ENCODE results near the gene PRR7. TPM values are rescaled to one million over a fixed set of nuclear protein-coding genes. Genes with fewer than 3 reads are reported as not detected.
A peak's percentile ranks its signal among the peaks of the same experiment; 100 is the strongest.

The PRR7 gene
- total RNA-seq, 2 experiments from 2014 or later: 12.3 to 13.0 TPM

DNA sequence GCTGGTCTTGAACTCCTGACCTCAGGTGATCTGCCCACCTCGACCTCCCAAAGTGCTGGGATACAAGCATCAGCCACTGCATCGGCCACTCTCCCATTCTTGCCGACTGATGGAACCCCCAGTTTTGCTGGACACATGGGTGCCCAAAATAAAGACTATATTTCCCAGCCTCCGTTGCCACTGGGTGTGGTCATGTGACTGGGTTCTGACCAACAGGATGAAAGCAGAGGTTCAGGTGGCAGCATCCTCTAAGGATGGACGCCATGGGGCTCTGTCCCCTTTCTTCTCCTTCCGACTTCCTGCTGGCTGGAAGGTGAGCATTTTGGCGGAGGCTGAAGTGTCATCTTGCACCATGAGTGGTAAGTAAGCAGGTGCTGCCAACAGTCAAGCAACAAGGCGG, 40.5 kb downstream of the PRR7 start:
- intact Hi-C loops (cut with DNase I, micrococcal nuclease): no loop called here
- POLR2A ChIA-PET: no interaction called here
- Mint-ChIP-seq H3K4me1 (no peaks in the 10 kb centered on the region), H3K9me3 (ENCODE audit: low read depth) (no peaks in the 10 kb centered on the region), H3K36me3 (ENCODE audit: low read depth) (peaks cover 20% of the 10 kb centered on the region), H3K4me3 (no peak overlapping the region), H3K27me3 (no peaks in the 10 kb centered on the region), H3K27ac (no peak overlapping the region)
- ATAC-seq: no peak
- DNase-seq: no peak
- CTCF ChIA-PET: interaction anchor here (0.7 to 0.9 kb wide), 2 partner anchors 104 to 110 kb away, joined by 3 read pairs; no protein-coding TSS in a partner anchor

- intact Hi-C loops (cut with DNase I, micrococcal nuclease): no loop called here
- peaks cover 24% of the 10 kb centered on the region for H3K36me3 Mint-ChIP-seq (ENCODE audit: low read depth)
- H3K4me3 Mint-ChIP-seq: no peak overlapping the region
- DNase-seq (no peak), ATAC-seq (no peak)
- H3K27ac Mint-ChIP-seq: no peak overlapping the region
- H3K27me3 Mint-ChIP-seq: no peaks in the 10 kb centered on the region
- H3K4me1 Mint-ChIP-seq: no peaks in the 10 kb centered on the region
- CTCF ChIA-PET: interaction anchor here (0.9 to 1.3 kb wide), 3 partner anchors 13 to 111 kb away, joined by 3 to 6 read pairs (median 3); no protein-coding TSS in a partner anchor
- POLR2A ChIA-PET: no interaction called here
- H3K9me3 Mint-ChIP-seq (ENCODE audit: low read depth): no peaks in the 10 kb centered on the region
These were observed 41.4 kb downstream of the PRR7 start for GRCh38 chr5:177487975-177488374.

DNA sequence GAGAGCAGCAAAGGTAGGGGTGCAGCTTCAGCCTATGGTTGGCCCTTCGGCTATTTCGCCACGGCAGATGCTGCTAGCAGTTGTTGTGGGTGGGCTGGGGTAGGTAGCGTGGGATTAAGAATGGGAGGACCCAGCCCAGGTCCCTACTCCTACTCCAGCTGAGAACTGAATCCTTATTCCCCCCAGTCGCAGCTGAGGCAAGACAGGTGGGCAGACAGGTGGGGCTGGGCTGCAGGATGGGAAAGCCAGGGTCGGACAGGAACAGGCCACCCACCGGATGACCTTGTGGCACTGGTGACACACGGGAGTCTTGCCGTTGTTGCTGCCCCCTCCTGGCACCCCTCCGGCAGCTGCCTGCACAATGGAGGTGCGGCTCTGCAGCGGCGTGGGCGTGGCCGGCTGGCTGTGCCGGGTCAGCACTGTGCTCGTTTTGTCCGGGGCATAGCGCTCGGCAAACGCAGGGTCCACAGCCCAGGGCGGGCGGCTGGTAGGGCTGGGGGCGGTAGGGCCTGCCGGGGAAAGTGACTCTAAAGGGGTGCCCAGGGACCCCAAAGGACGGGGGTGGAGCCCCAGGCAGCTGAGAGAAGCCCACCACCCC, 42.6 kb downstream of the PRR7 start:
- H3K4me1 Mint-ChIP-seq: peaks cover 8% of the 10 kb centered on the region
- H3K4me3 Mint-ChIP-seq: no peak overlapping the region
- no peak overlapping the region for H3K27ac Mint-ChIP-seq
- ATAC-seq (no peak), DNase-seq (no peak)
- ChIA-PET POLR2A (interaction anchor here (0.7 kb wide), 1 partner anchor 44 kb away, joined by 4 read pairs; no protein-coding TSS in a partner anchor), CTCF (interaction anchor here (0.5 to 1.6 kb wide), 10 partner anchors 7 to 99 kb away, joined by 3 to 6 read pairs (median 4); partner anchors contain the start of gene PFN3)
- no peaks in the 10 kb centered on the region for H3K27me3 Mint-ChIP-seq
- intact Hi-C loops (cut with DNase I, micrococcal nuclease): no loop called here
- peaks cover 23% of the 10 kb centered on the region for H3K36me3 Mint-ChIP-seq (ENCODE audit: low read depth)
- H3K9me3 Mint-ChIP-seq (ENCODE audit: low read depth): no peaks in the 10 kb centered on the region

DNA sequence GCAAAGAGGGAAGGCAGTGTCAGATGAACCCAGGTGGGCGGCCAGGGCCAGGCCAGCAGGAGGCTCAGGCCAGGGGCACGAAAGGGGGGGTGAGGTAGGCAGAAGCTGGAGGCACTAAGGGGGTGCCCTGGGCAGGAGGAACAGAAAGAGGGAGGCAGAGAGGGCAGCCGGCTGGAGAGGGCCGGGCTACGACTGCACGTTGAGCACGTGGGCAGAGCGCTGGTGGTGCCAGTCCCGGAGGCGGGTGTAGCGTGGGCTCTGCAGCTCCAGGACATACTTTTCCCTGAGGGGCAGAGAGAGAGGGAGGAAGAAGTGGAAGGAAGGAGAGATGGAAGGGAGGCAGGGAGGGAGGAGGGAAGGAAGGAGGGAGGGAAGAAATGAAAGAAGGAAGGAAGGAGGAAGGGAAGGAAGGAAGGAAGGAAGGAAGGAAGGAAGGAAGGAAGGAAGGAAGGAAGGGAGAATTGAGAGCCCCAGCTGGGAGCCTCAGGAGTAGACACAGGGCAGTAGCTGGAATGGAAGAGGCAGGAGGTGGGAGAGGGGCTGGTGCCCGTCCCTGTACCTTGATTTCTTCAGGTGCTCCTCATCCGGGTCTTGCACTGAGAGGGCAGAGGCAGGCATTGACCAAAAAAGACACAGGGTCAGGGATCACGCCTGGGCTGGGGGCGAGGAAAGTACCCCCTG, 43.8 kb downstream of the PRR7 start:
- intact Hi-C loops (cut with DNase I, micrococcal nuclease): no loop called here
- Mint-ChIP-seq H3K4me1 (peaks cover 17% of the 10 kb centered on the region), H3K27ac (no peak overlapping the region), H3K36me3 (ENCODE audit: low read depth) (peaks cover 21% of the 10 kb centered on the region), H3K9me3 (ENCODE audit: low read depth) (no peaks in the 10 kb centered on the region), H3K4me3 (no peak overlapping the region), H3K27me3 (no peaks in the 10 kb centered on the region)
- no peak for DNase-seq
- ATAC-seq: no peak
- POLR2A ChIA-PET: no interaction called here
- CTCF ChIA-PET: interaction anchor here (0.7 to 1.6 kb wide), 7 partner anchors 9 to 495 kb away, joined by 3 to 6 read pairs (median 4); partner anchors contain the start of gene PFN3

GRCh38 chr5:177490992-177491391, 44.4 kb downstream of the PRR7 start:
- peaks cover 18% of the 10 kb centered on the region for H3K4me1 Mint-ChIP-seq
- ChIA-PET POLR2A (no interaction called here), CTCF (interaction anchor here (1.5 to 1.6 kb wide), 2 partner anchors 11 to 12 kb away, joined by 4 to 6 read pairs; no protein-coding TSS in a partner anchor)
- ATAC-seq: no peak
- intact Hi-C loops (cut with DNase I, micrococcal nuclease): no loop called here
- no peak overlapping the region for H3K27ac Mint-ChIP-seq
- no peaks in the 10 kb centered on the region for H3K9me3 Mint-ChIP-seq (ENCODE audit: low read depth)
- peaks cover 21% of the 10 kb centered on the region for H3K36me3 Mint-ChIP-seq (ENCODE audit: low read depth)
- DNase-seq: no peak
- no peaks in the 10 kb centered on the region for H3K27me3 Mint-ChIP-seq
- H3K4me3 Mint-ChIP-seq: no peak overlapping the region

GRCh38 chr5:177491429-177491945, 44.9 kb downstream of the PRR7 start:
- intact Hi-C loops (cut with DNase I, micrococcal nuclease): no loop called here
- ChIA-PET CTCF (interaction anchor here (1.5 to 1.6 kb wide), 2 partner anchors 10 to 12 kb away, joined by 4 to 6 read pairs; no protein-coding TSS in a partner anchor), POLR2A (no interaction called here)
- DNase-seq (peak; percentile 73), ATAC-seq (peak; percentile 40)
- H3K9me3 Mint-ChIP-seq (ENCODE audit: low read depth): no peaks in the 10 kb centered on the region
- H3K4me3 Mint-ChIP-seq: no peak overlapping the region
- peaks cover 21% of the 10 kb centered on the region for H3K36me3 Mint-ChIP-seq (ENCODE audit: low read depth)
- H3K4me1 Mint-ChIP-seq: peaks cover 21% of the 10 kb centered on the region
- H3K27me3 Mint-ChIP-seq: no peaks in the 10 kb centered on the region
- no peak overlapping the region for H3K27ac Mint-ChIP-seq

- H3K27me3 Mint-ChIP-seq: no peaks in the 10 kb centered on the region
- H3K9me3 Mint-ChIP-seq (ENCODE audit: low read depth): no peaks in the 10 kb centered on the region
- H3K27ac Mint-ChIP-seq: peak overlapping the region; percentile 34
- DNase-seq (no peak), ATAC-seq (no peak)
- H3K36me3 Mint-ChIP-seq (ENCODE audit: low read depth): peaks cover 19% of the 10 kb centered on the region
- no peak overlapping the region for H3K4me3 Mint-ChIP-seq
- peaks cover 21% of the 10 kb centered on the region for H3K4me1 Mint-ChIP-seq
- POLR2A ChIA-PET: interaction anchor here (0.6 kb wide), 2 partner anchors 102 to 465 kb away, joined by 3 read pairs; no protein-coding TSS in a partner anchor
- intact Hi-C loops (cut with DNase I, micrococcal nuclease): no loop called here
- CTCF ChIA-PET: interaction anchor here (0.8 to 2.4 kb wide), 9 partner anchors 9 to 120 kb away, joined by 3 to 10 read pairs (median 4); no protein-coding TSS in a partner anchor
These were observed 45.6 kb downstream of the PRR7 start for GRCh38 chr5:177491983-177492746.

DNA sequence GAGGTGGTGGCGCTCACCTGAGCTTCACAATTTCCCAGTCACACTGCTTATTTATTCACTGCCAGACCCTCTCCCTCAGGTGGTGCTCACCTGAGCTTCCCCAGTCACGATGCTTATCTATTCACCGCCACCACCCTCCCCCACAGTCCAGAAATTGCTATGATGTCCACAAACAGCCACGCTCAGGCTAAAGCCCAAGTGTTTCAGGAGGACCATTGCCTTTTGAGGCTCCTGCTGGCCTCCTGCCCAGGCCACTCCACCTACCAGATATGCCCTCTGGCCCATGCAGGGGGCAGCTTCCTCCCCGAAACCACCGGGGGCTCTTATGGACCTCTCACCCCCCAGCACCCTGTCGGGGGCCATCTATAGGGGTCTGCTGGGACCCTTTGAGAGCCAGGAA, 46.2 kb downstream of the PRR7 start:
- Mint-ChIP-seq H3K27me3 (no peaks in the 10 kb centered on the region), H3K36me3 (ENCODE audit: low read depth) (peaks cover 15% of the 10 kb centered on the region), H3K4me1 (peaks cover 23% of the 10 kb centered on the region), H3K27ac (peak overlapping the region; percentile 34), H3K4me3 (no peak overlapping the region), H3K9me3 (ENCODE audit: low read depth) (no peaks in the 10 kb centered on the region)
- DNase-seq (no peak), ATAC-seq (no peak)
- intact Hi-C loops (cut with DNase I, micrococcal nuclease): no loop called here
- POLR2A ChIA-PET: interaction anchor here (0.6 kb wide), 1 partner anchor 466 kb away, joined by 3 read pairs; no protein-coding TSS in a partner anchor
- CTCF ChIA-PET: interaction anchor here (0.8 to 2.4 kb wide), 9 partner anchors 10 to 120 kb away, joined by 3 to 10 read pairs (median 4); no protein-coding TSS in a partner anchor

GRCh38 chr5:177493795-177494345, 47.3 kb downstream of the PRR7 start:
- peaks cover 10% of the 10 kb centered on the region for H3K36me3 Mint-ChIP-seq (ENCODE audit: low read depth)
- intact Hi-C loops (cut with DNase I, micrococcal nuclease): no loop called here
- ChIA-PET CTCF (interaction anchor here (0.5 to 2.4 kb wide), 11 partner anchors 14 to 660 kb away, joined by 3 to 10 read pairs (median 4); partner anchors contain the start of gene NHP2), POLR2A (interaction anchor here (0.6 kb wide), 1 partner anchor 67 kb away, joined by 3 read pairs; no protein-coding TSS in a partner anchor)
- no peaks in the 10 kb centered on the region for H3K9me3 Mint-ChIP-seq (ENCODE audit: low read depth)
- DNase-seq (no peak), ATAC-seq (no peak)
- peak overlapping the region; percentile 75 for H3K27ac Mint-ChIP-seq
- peaks cover 8% of the 10 kb centered on the region for H3K27me3 Mint-ChIP-seq
- peaks cover 30% of the 10 kb centered on the region for H3K4me1 Mint-ChIP-seq
- peak overlapping the region; percentile 23 for H3K4me3 Mint-ChIP-seq

DNA sequence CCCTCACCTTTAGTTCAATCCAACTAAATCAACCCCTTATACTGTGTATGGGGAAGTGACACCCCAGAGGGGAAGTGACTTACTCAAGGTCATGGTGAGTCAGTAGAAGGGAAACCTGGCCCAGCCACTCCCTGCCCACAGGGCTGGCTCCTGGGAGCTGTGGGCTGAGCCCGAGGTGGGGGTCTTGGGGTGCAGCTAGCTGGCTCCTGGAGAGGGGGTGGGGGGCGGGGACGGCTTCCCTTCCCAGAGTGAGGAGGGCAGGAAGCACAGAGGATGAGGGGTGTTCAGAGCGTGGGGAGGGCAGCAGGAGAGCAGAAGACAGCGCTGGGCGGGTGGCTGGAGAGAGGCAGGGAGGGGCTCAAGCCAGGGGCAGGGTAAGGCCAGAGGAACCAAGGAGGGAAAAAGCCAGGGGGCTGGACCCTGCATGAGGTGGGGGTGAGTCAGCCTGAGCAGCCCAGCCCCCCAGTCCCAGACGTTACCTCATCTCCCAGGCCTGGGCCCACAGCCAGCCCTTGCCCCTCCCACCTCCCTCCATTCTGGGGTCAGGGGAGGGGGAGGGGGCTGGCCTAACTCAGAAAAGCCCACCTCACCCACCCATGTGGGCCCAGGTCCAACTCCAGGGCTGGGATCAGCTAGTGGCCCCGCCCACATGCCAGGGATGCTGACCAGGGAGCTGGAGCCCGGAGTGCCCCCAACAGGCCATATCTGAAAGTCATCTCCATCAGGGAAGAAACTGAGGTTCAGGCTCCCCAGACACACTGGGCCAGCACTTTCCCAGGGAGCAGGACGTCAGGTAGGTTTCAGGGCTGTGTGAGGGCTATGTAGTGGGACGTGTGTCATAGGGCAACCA, 48.0 kb downstream of the PRR7 start:
- CTCF ChIA-PET: interaction anchor here (0.6 to 3.6 kb wide), 15 partner anchors 12 to 659 kb away, joined by 3 to 23 read pairs (median 3); partner anchors contain the start of genes MXD3 and NHP2
- Mint-ChIP-seq H3K27ac (peak overlapping the region; percentile 75), H3K36me3 (ENCODE audit: low read depth) (peaks cover 10% of the 10 kb centered on the region), H3K4me1 (peaks cover 31% of the 10 kb centered on the region), H3K4me3 (peak overlapping the region; percentile 23), H3K27me3 (peaks cover 10% of the 10 kb centered on the region), H3K9me3 (ENCODE audit: low read depth) (no peaks in the 10 kb centered on the region)
- POLR2A ChIA-PET: no interaction called here
- intact Hi-C loops (cut with DNase I, micrococcal nuclease): loop anchor here (5.0 kb wide), 2 partner anchors 182 to 362 kb away; partner anchors contain the start of genes MXD3 (in 1 of the 2) and NSD1 (in 1 of the 2)
- peak; percentile 71 for DNase-seq
- ATAC-seq: peak; percentile 61

All from activated CD4-positive, alpha-beta T cell treated with anti-CD3 and anti-CD28 coated beads for 36 hours (primary cell).